Thymus (tissue), 11 donors: ENCODE data around the gene FILIP1L. TPM values are rescaled to one million over a fixed set of nuclear protein-coding genes. Genes with fewer than 3 reads are reported as not detected.

Source experiments
- DNase-seq, 9 donors: peaks; one replicate each; pipeline ENCODE4 v3.0.0-alpha.2; 2013; ENCODE audit warnings: low spot score in 9 of 9, low read depth in 6 of 9, missing footprints in 1 of 9
- H3K27ac ChIP-seq, 2 donors: one replicate each; pipeline ENCODE4 v1.5.1; 2013; ENCODE audit warnings: control low read depth in 1 of 2, low read depth in 1 of 2, low read length in 1 of 2, mild to moderate bottlenecking in 1 of 2, moderate library complexity in 1 of 2
- H3K27me3 ChIP-seq, 2 donors: one replicate each; pipeline ENCODE4 v1.5.1; 2013; ENCODE audit warnings: low read length in 1 of 2; ENCODE audit not compliant: control insufficient read depth in 2 of 2, insufficient read depth in 1 of 2
- H3K36me3 ChIP-seq, 2 donors: one replicate each; pipeline ENCODE4 v1.5.1; 2013; ENCODE audit warnings: low read length in 1 of 2, mild to moderate bottlenecking in 1 of 2, moderate library complexity in 1 of 2; ENCODE audit not compliant: control insufficient read depth in 2 of 2, insufficient read depth in 2 of 2
- H3K4me1 ChIP-seq, 2 donors: one replicate each; pipeline ENCODE4 v1.5.1; 2013; ENCODE audit warnings: low read length in 2 of 2; ENCODE audit not compliant: control insufficient read depth in 2 of 2, insufficient read depth in 2 of 2
- H3K4me3 ChIP-seq, 2 donors: one replicate each; pipeline ENCODE4 v1.5.1; 2013; ENCODE audit warnings: low read length in 2 of 2, control low read depth in 1 of 2, mild to moderate bottlenecking in 1 of 2
- H3K9me3 ChIP-seq, 2 donors: one replicate each; pipeline ENCODE4 v1.5.1; 2013; ENCODE audit warnings: low read length in 1 of 2, mild to moderate bottlenecking in 1 of 2; ENCODE audit not compliant: control insufficient read depth in 2 of 2, insufficient read depth in 1 of 2
- WGBS: extraction: QIAGEN DNeasy Blood & Tissue Kit; methylation state at CpG from one replicate; pipeline ENCODE4 v1.1.7; 2013; 5-methylcytosine and 5-hydroxymethylcytosine counted together
- polyA plus RNA-seq: library from polyadenylated mRNA; stranded (reverse); fragments of 200-250 nt; gene quantifications from one replicate; pipeline ENCODE4 v1.2.3, GENCODE V29; 2013
- total RNA-seq: library from RNA; stranded (reverse); fragments of 120-200 nt; gene quantifications from one replicate; pipeline ENCODE4 v1.2.4, GENCODE V29; 2013
- donor health status: healthy.

FILIP1L gene
- total and polyA plus RNA-seq, 2 donors: 6.6 to 15.5 TPM

DNA sequence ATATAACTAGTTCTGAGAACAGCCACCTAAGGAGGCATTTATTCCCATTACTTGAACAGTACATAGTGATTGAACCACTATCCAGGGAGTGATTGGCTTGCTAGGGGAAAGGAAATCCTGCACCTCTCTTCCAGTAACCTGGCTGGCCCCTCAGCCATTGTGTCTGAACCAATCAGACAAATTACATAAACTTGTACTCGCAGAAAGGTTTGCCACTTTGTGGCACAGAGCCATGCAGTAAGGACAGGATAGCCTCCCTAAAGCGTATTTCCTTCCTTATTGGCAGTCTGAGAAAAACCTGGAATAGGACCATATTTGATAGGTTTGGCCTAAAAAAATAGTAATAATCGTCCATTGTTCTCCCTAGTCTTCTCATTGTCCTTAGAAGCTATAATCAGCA, 277.6 kb downstream of the FILIP1L start:
- Histone ChIP-seq H3K4me1 (no peaks in the 10 kb centered on the region), H3K9me3 (no peaks in the 10 kb centered on the region), H3K27me3 (no peaks in the 10 kb centered on the region), H3K4me3 (no peak overlapping the region), H3K27ac (no peak overlapping the region), H3K36me3 (no peaks in the 10 kb centered on the region)
- WGBS: 98% methylated on average over 3 of the region's 3 CpGs
- DNase-seq: no peak

DNA sequence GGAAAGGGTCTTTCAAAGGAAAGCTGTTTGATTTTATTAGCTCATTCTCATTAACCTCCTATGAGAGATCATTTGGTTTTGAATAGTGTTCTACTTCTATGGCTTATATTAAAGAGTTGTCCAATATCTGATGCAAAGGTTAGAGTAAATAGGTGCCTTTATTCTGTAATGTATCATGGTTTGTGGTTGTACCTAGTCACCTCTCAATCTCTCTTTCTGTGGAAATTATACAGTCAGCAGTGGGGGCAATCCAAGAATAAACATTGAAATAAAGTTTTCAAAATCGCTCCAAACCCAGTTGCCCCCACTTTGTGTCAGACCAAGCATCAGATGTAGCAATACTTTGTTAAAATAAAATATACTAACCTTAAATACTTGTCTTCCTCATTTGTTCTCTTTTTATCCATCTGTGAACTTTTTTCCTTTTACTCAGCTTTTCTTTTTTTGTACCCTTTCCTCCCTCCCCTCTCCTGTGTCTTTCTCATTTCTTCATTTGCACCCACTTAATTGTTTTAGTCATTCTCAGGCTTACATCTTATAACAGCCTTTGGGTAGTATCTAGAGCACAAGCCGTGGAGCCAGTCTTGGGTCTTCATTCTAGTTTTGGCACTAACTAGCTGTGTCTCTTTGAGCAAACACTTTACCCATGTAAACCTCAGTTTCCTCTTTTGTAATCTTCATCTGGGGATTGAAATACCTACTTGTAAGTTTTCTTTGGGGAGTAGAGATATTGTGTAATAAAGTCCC, 279.9 kb downstream of the FILIP1L start:
- H3K4me1 ChIP-seq: no peaks in the 10 kb centered on the region
- no peaks in the 10 kb centered on the region for H3K9me3 ChIP-seq
- 97% methylated on average over 2 of the region's 2 CpGs for WGBS
- no peak overlapping the region for H3K27ac ChIP-seq
- H3K36me3 ChIP-seq: no peaks in the 10 kb centered on the region
- H3K27me3 ChIP-seq: no peaks in the 10 kb centered on the region
- DNase-seq: no peak
- no peak overlapping the region for H3K4me3 ChIP-seq

DNA sequence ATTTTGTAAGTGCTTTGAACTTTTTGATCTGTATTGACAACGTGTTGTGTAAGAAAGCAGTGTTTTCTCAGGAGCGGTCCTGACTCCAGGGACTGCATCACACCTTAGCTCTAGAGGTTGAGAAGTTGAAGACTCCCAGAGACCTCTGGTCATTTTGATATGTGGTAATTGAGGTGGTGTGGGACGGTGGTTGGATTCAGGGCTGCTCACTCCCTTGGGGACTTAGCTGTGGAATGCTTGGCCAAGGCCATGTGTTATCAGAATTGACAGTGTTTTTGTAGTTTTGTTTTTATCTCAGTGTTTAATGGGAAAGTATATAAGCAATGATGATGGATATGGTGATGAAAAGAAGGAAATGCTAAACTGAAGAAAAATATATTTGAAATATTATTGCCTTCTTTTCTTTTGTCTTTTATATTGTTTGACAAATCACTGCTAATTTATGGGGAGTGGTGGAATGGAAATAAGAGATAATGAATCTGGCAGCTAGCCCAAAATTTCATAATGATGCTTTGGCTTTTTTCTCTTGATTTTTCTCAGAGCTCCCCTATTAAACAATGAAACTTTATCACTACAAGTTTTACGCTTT, 280.6 kb downstream of the FILIP1L start:
- no peaks in the 10 kb centered on the region for H3K9me3 ChIP-seq
- H3K27me3 ChIP-seq: no peaks in the 10 kb centered on the region
- no peaks in the 10 kb centered on the region for H3K36me3 ChIP-seq
- no peak for DNase-seq
- 95% methylated on average over 4 of the region's 4 CpGs for WGBS
- no peak overlapping the region for H3K4me3 ChIP-seq
- no peak overlapping the region for H3K27ac ChIP-seq
- no peaks in the 10 kb centered on the region for H3K4me1 ChIP-seq

DNA sequence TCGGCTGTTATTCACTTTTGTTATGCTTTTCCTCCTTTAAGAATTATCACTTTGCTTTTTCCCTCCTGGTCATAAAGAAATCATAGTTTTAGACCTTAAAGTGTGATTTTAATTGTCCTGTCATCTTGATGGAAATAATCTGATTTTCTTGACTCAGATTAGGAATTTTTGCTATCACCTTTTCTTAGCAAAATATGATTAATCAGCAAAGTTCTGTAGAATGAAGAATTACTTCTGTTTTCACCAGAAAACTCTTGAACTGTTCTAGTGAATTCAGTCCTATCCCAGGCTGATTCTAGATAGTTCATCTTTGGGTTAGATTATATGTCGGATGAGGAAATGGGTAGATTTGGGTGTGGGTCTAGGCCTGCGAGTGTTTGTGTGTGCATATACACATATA, 284.5 kb downstream of the FILIP1L start:
- WGBS: 99% methylated on average over 3 of the region's 3 CpGs
- Histone ChIP-seq H3K36me3 (no peaks in the 10 kb centered on the region), H3K4me1 (no peaks in the 10 kb centered on the region), H3K4me3 (no peak overlapping the region), H3K9me3 (no peaks in the 10 kb centered on the region), H3K27me3 (no peaks in the 10 kb centered on the region), H3K27ac (no peak overlapping the region)
- DNase-seq: no peak

DNA sequence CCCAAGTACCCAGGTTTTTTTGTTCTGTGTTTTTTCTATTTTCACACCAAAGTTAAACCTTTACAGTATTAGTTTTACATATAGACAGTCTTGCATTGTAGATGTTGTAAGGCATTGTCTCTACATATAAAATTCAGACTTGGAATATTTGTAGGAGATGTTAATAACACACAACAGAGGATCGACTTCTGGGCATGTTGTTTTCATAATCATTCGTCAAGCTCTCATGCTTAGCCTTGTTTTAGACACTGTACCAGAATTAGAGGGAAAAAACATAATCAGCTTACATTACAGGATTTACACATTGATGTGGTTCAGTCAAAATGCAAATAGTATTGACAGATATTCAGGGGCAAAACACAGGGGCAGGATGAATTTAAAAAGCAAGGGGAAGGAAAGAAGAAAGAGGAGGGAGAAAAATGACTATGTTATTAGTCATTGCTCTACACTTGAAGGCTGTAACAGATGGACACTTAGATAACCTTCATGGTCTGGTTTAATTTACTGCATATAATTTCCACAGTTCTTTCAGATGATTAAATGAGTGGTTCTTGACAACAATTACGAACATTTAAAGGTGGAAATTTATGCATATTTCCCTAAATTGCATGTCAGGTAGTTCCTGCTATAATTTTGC, 289.2 kb downstream of the FILIP1L start:
- no peaks in the 10 kb centered on the region for H3K9me3 ChIP-seq
- no peak for DNase-seq
- H3K4me3 ChIP-seq: no peak overlapping the region
- no peaks in the 10 kb centered on the region for H3K27me3 ChIP-seq
- H3K4me1 ChIP-seq: no peaks in the 10 kb centered on the region
- no peaks in the 10 kb centered on the region for H3K36me3 ChIP-seq
- no peak overlapping the region for H3K27ac ChIP-seq
- 77% methylated on average over 3 of the region's 3 CpGs for WGBS

DNA sequence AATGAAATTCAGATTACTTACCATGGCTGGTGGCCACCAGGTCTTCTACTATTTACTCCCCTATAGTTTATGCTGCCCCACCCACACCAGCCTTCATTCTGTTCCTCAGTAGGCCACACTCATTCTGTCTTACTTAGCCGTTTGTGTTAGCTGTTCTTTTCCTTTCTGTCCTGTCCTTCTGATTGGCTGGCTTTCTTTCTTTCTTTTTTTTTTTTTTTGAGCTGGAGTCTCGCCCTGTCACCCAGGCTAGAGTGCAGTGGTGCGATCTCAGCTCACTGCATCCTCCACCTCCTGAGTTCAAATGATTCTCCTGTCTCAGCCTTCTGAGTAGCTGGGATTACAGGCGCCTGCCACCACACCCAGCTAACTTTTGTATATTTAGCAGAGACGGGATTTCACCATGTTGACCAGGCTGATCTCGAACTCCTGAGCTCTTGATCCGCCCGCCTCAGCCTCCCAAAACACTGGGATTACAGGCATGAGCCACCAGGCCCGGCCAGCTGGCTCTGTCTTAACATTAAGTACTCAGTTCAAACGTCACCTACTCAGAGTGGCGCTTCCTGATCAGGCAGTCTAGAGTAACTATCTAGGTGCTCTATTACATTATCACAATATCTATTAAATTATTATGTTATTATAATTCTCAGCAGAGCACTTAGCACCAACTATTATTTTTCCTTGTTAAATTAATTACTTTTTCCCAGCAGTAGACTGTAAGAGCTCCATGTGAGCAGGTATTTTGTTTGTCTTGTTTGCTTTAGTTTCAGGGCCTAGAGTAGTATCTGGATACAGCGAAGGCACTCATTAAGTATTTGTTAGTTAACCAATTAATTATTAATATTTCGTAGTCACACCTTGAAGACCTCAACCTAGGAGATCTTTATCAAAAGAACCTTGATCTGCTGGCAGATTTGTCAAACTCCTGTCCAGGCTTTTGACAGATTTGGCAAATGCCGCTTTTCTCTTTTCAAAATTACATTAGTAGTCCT, 290.3 kb downstream of the FILIP1L start:
- Histone ChIP-seq H3K4me3 (no peak overlapping the region), H3K27ac (no peak overlapping the region), H3K36me3 (no peaks in the 10 kb centered on the region), H3K9me3 (no peaks in the 10 kb centered on the region), H3K4me1 (no peaks in the 10 kb centered on the region), H3K27me3 (no peaks in the 10 kb centered on the region)
- DNase-seq: no peak
- 95% methylated on average over 14 of the region's 14 CpGs for WGBS

DNA sequence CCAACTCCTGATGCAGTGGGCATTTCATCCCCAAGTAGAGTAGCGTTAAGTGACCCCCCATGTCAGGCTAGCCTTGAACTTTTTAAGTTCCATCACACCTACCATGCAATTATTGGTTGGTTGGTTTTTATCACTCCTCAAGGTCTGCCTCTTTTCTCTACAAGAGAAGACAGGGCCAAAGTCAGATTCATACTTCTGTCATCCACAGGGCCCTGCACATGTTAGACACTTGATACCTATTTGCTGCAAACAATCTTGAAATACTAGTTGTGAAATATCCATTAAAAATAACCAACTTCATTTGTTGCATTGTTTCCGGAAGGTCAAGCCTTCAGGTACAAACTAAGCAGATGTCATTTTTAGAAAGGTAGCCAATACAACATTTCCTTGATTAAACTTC, 295.5 kb downstream of the FILIP1L start:
- H3K4me3 ChIP-seq: peak overlapping the region in 1 of 2 donors; percentile 78
- H3K9me3 ChIP-seq: no peaks in the 10 kb centered on the region
- DNase-seq: no peak
- H3K27ac ChIP-seq: no peak overlapping the region
- H3K4me1 ChIP-seq: peaks cover 0 to 10% of the 10 kb centered on the region in 2 donors
- WGBS: 99% methylated on average over 2 of the region's 2 CpGs
- no peaks in the 10 kb centered on the region for H3K36me3 ChIP-seq
- H3K27me3 ChIP-seq: no peaks in the 10 kb centered on the region

DNA sequence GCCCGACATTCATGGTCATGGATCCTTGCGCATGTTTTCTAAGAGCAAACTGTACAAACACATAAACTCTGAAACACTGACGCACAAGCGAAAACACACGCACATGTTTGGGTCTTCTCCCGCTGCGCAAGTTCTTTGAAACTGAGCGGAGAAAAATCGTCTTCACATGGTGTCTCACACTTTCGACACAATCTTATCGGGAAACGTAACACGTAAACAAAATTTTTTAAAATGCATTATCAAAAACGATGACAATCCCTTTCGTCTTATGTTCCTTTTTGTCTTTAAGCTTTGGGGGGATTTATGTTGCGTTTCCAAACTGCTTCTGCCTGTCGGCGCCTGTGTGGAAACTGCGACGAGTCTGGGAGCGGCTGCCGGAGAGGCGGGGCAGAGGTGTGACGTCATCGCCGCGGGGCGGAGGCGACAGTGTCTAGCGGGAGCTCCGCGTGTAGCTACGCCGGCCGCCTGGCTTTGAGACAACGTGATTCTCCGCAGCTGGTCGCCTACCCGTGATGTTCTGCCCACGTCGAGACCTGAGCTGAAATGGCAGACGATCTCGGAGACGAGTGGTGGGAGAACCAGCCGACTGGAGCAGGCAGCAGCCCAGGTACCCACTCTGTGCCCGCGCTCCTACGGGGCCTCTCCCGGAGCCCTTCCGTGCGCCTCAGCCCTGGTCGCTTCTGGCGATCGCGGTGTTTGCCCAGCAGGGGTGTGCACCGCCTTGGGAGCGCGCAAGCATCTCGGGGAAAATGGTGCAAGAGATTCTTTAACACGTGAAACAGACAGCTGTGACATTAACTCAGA, 296.7 kb downstream of the FILIP1L start, which contains the start of gene CMSS1:
TSS of gene CMSS1 (plus strand) at position 426 of the 804 bp plus-strand sequence.
- Histone ChIP-seq H3K36me3 (no peaks in the 10 kb centered on the region), H3K4me3 (peak within 1 kb of the TSS; percentile 77 to 78), H3K4me1 (peaks cover 0 to 10% of the 10 kb centered on the region in 2 donors), H3K27me3 (no peaks in the 10 kb centered on the region), H3K9me3 (no peaks in the 10 kb centered on the region), H3K27ac (peak within 1 kb of the TSS; percentile 72 to 82)
- DNase-seq: peak; percentile 84 to 95 (median 89)
- WGBS: under 1% methylated on average over 60 of the region's 60 CpGs
